HG03108 (cell line): Measurements from ENCODE around the gene RB1.
"Not testable (repeated sequence)": the region's sequence is repeated elsewhere in the genome, so short reads cannot be mapped to it uniquely, and the experiment has no call there.

Source experiments
- ATAC-seq: cut with Tn5 transposase; IDR thresholded peaks from one replicate; pipeline ENCODE4 v1.9.1; 2021; ENCODE audit warnings: moderate library complexity; ENCODE audit not compliant: unreplicated experiment

Gene RB1

DNA sequence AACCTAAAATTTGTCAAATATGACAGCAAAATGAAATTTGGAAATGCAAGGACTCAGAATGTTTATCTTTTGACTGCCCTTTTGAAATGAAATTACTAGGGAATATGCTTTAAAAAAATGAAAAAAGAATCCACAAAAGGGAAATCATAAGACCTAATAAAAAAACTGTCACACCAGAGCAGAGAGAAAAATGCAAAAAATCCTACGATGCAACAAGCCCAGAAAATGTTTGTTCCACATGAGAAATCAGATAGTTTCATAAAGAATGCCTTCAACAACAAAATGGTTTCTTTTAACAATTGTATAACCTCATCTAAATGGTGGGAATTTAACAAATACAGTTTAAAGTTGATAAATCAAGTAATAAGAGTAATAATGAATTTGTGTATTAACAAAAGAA is 101.4 kb downstream of the RB1 start:
- no peak for ATAC-seq

DNA sequence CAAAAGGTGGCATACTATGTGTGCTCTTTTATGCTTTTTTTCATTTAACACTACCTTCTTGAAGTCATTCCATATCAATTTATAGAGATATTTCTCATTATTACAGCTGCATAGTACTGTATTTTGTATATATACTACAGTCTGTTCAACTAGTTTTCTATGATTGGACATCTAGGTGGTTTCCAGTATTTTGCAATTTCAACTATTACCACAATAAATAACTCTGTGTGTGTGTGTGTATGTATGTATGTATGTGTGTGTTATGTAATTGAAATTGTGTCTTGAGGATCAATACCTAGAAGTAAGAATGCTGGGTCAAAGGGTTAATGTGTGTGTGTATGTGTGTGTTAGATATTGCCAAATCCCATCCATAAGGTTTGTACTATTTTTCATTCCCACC is 102.3 kb downstream of the RB1 start:
- ATAC-seq = no peak

- ATAC-seq = no peak
Observed at GRCh38 chr13:48410199-48410598, 106.6 kb downstream of the RB1 start.

DNA sequence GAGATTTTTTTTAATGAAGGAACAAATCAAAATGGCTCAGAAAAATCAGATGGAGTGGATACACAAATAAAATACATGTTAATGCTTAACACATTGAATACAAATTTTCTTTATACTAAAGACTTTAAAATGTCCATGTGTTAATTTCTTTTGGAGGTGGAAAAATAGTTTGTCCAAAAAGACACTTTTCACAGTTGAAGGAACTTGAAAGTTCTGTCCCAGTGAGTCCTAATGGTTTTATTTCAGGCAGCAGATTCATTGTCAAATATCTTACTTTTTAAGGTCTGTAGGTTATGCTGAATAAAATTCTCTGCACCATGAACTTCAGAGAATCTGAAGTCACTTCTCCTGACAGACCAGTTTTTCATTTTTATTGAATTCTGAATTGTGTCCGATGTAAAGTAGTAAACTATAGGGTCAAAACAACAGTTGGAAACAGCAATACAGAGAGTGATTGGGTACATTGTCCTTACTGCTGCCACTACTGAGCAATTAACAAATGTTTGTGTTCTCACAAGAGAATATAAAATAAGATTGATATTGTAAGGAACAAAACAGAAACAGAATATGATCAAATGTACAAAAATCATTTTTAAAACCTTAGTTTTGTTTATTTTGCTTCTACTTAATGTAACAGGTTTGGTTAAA is 107.7 kb downstream of the RB1 start:
- ATAC-seq = no peak

- ATAC-seq = no peak
Observed at GRCh38 chr13:48411841-48412531, 108.4 kb downstream of the RB1 start.

DNA sequence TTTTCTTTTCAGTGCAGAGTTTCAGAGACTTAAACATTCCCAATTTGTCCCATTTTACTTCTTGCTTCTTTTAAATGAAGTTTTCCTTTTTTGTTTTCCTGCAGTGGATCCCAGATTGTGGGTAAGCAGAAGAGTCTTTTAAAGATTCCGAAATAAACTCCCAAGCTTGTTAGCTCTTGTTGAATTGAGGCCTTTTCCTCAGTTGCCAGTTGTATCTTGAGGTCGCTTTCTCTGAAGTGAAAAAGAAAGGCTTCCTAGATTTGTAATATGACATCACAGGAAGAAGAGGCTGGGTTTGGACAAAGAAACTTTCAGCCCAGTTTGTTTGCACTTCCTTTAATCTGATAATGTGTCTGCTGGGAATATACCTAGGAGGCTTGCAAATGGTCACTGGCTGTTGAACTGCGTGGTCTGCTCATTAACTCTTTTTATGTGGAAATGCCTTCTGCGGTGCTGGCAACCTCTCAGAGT is 109.4 kb downstream of the RB1 start, which contains the start of gene LPAR6:
LPAR6 (minus strand) TSS at position 233 of the 471 bp plus-strand sequence. CDS start 690 bp downstream, outside the sequence.
- no peak for ATAC-seq

DNA sequence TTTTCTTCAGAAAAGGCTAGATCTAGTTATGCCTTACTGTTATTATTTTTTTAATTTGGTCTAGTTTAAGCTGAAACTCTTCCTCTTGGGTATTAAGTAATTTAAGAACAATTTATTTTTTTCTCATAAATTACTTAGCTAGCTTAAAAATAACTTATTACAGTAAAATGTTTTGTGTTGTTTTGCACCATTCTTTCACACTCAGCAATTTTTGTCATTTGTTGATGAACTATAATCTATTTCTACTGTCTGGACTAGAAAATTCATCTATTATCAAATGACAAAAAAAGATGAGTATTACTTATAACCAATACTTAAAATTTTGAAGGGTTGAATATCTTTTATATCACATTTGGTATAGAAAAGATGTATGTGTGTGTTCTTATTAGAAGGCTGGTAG is 111.0 kb downstream of the RB1 start:
- ATAC-seq = no peak

GRCh38 chr13:48415516-48415915 is 112.0 kb downstream of the RB1 start:
- ATAC-seq = no peak

DNA sequence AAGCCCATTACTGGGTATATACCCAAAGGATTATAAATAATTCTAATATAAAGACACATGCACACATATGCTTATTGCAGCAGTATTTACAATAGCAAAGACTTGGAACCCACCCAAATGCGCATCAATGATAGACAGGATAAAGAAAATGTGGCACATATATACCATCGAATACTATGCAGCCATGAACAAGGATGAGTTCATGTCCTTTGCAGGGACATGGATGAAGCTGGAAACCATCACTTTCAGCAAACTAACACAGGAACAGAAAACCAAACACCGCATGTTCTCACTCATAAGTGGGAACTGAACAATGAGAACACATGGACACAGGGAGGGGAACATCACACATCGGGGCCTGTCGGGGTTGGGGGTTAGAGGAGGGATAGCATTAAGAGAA is 118.5 kb downstream of the RB1 start:
- ATAC-seq = not testable (repeated sequence)

GRCh38 chr13:48424212-48424611 is 120.7 kb downstream of the RB1 start:
- ATAC-seq = no peak

DNA sequence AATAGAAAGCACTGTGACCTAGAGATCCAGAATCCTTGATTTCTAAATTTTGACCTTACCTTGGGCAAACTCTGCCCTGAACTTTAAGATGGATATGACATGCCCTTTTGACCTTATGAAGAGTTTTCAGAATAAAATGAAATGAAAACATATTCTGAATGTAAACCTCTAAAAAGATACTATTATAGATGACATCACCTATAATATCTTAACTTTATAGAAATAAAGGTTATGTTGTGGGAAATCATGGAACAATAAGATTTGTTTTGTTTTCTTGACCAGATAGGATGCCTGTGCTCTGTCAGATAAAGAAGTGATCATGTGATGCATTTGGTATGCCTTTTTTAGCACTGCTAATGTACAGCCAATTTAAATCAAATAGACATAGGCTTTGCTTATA is 122.5 kb downstream of the RB1 start:
- ATAC-seq = no peak

GRCh38 chr13:48426755-48427298 is 123.3 kb downstream of the RB1 start:
- ATAC-seq = not testable (repeated sequence)

- no peak for ATAC-seq
Observed at GRCh38 chr13:48429036-48429435, 125.5 kb downstream of the RB1 start.

DNA sequence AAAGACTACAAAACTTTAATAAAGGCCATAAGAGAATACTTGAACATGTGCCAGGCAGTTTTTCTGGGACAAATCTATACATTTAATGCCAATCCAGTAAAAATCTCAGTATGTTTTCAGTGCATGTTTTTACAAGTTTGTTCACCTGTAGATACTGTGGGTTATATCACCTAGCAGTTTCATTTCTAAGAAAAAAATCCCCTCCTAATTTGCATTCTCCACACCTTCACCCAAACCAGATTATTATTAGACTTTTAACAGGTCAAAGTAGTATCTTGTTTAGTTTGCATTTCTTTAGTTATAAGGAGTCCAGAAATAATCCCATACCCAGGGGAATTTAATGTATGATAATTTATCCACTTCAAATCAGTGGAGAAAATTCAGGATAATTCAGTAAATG is 126.3 kb downstream of the RB1 start:
- no peak for ATAC-seq

- no peak for ATAC-seq
Observed at GRCh38 chr13:48431431-48431830, 127.9 kb downstream of the RB1 start.

GRCh38 chr13:48431987-48432615 is 128.6 kb downstream of the RB1 start:
- ATAC-seq = no peak

DNA sequence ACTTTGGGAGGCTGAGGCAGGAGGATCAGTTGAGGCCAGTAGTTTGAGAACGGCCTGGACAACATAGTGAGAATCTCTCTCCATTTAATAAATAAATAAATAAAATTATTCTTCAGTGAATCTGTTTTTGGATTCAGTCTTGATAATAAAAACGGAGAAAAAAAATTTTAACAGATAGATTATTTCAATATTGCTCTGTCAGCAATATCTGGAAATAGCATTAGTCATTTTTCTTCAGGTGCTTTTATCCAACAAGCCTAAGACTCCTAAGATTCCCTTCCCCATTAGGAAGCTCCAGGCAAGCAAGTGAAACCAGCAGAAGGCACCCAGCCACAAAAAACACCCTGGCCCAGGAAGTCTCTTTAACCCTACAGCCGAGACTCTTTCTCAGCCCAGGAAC is 130.6 kb downstream of the RB1 start:
- ATAC-seq = no peak

GRCh38 chr13:48436661-48437288 is 133.2 kb downstream of the RB1 start:
- no peak for ATAC-seq

GRCh38 chr13:48437371-48437770 is 133.8 kb downstream of the RB1 start:
- no peak for ATAC-seq

GRCh38 chr13:48443442-48444208 is 140.1 kb downstream of the RB1 start:
- ATAC-seq = no peak

DNA sequence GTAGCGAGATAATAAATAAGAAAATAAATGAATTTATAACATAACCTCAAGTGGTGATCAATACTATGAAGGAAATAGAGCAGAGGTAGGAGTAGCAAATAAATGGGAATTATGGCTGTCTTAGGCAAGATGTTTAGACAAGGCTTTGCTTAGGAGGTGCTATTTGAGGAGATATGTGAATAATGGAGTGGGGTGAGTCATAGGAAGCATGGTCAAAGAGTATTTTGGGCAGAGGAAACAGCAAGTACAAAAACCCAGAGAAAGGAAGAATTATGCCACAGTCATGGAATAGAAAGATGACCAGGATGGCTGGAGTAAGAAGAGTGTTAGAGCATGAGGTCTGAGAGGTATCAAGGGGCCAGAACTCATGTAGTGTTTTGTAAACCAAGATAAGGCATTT is 142.9 kb downstream of the RB1 start:
- ATAC-seq = no peak
